ENCODE data around the gene DNAAF3.
A peak's percentile ranks its signal among the peaks of the same experiment; 100 is the strongest.
"Not testable (repeated sequence)": the region's sequence is repeated elsewhere in the genome, so short reads cannot be mapped to it uniquely, and the experiment has no call there.

Gene DNAAF3

GRCh38 chr19:55175117-55175867, 8.9 kb upstream of the DNAAF3 start:
- no peak for DNase-seq

- DNase-seq: no peak
These were observed 8.2 kb upstream of the DNAAF3 start for GRCh38 chr19:55174425-55175116.

- DNase-seq: peak; percentile 21
These were observed 7.4 kb upstream of the DNAAF3 start for GRCh38 chr19:55173714-55174409.

- DNase-seq: no peak
These were observed 6.8 kb upstream of the DNAAF3 start for GRCh38 chr19:55173186-55173713.

- DNase-seq: no peak
These were observed 6.3 kb upstream of the DNAAF3 start for GRCh38 chr19:55172741-55173140.

GRCh38 chr19:55172318-55172717, 5.9 kb upstream of the DNAAF3 start:
- DNase-seq: not testable (repeated sequence)

- no peak for DNase-seq
These were observed 5.0 kb upstream of the DNAAF3 start for GRCh38 chr19:55171440-55171839.

- DNase-seq: no peak
These were observed 2.7 kb upstream of the DNAAF3 start for GRCh38 chr19:55169136-55169535.

GRCh38 chr19:55165952-55166529, 372 bp downstream of the DNAAF3 start:
- DNase-seq: peak; percentile 13

- DNase-seq: no peak
These were observed 4.7 kb downstream of the DNAAF3 start for GRCh38 chr19:55161571-55162322.

- DNase-seq: no peak
These were observed 5.4 kb downstream of the DNAAF3 start for GRCh38 chr19:55160986-55161365.

- peak; percentile 85 for DNase-seq
These were observed 6.1 kb downstream of the DNAAF3 start for GRCh38 chr19:55160128-55160985.

GRCh38 chr19:55158848-55159749, 7.3 kb downstream of the DNAAF3 start:
- DNase-seq: no peak

GRCh38 chr19:55158423-55158822, 8.0 kb downstream of the DNAAF3 start:
- no peak for DNase-seq

- DNase-seq: no peak
These were observed 9.1 kb downstream of the DNAAF3 start, which contains the start of gene TNNI3 for GRCh38 chr19:55157064-55157908. Gene TNNI3, minus strand, starts transcription at chr19:55157732. Its CDS starts 143 bp downstream, at chr19:55157589.

- no peak for DNase-seq
These were observed 10.0 kb downstream of the DNAAF3 start for GRCh38 chr19:55156202-55157063.

GRCh38 chr19:55155784-55156183, 10.6 kb downstream of the DNAAF3 start:
- not testable (repeated sequence) for DNase-seq

- no peak for DNase-seq
These were observed 12.7 kb downstream of the DNAAF3 start for GRCh38 chr19:55153652-55154264.
